Prostate gland (tissue), 2 donors: Measurements from ENCODE around the gene CLBA1.

Source experiments
- POLR2A ChIP-seq: fragments of 450-650 bp; IDR thresholded peaks from one replicate; pipeline ENCODE4 v1.6.1; 2016; ENCODE audit warnings: antibody characterized with exemption, mild to moderate bottlenecking
- POLR2AphosphoS5 ChIP-seq: sonication (generic); formaldehyde crosslinking; IDR thresholded peaks from one replicate; pipeline ENCODE4 v1.6.1; 2017; ENCODE audit warnings: antibody characterized with exemption
- TF ChIP-seq, protein P1 (sequence below), 4 experiments: fragments of 200-600 bp in 2 of 4; fragments of 450-650 bp in 2 of 4; sonication (generic) in 2 of 4; IDR thresholded peaks; 1 replicate in 3 of 4; 2 replicates in 1 of 4; pipeline ENCODE4 v1.5.1; 2016 to 2019; ENCODE audit warnings: antibody characterized with exemption in 4 of 4, mild to moderate bottlenecking in 2 of 4, moderate library complexity in 2 of 4

DNA sequence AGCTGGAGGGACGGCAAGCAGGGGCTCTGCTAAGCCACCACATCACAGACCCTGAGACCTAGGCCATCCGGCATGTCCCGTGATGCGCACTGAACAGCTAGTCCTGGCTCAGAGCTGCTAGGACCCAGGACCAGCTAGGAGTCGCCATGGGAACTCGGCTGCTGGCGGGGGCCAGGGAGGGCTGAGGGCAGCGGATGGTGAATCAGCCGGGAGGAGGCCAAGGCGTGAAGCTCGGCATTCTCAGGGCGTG lies 12.5 kb upstream of the CLBA1 start:
- TF ChIP-seq, protein P1, sequence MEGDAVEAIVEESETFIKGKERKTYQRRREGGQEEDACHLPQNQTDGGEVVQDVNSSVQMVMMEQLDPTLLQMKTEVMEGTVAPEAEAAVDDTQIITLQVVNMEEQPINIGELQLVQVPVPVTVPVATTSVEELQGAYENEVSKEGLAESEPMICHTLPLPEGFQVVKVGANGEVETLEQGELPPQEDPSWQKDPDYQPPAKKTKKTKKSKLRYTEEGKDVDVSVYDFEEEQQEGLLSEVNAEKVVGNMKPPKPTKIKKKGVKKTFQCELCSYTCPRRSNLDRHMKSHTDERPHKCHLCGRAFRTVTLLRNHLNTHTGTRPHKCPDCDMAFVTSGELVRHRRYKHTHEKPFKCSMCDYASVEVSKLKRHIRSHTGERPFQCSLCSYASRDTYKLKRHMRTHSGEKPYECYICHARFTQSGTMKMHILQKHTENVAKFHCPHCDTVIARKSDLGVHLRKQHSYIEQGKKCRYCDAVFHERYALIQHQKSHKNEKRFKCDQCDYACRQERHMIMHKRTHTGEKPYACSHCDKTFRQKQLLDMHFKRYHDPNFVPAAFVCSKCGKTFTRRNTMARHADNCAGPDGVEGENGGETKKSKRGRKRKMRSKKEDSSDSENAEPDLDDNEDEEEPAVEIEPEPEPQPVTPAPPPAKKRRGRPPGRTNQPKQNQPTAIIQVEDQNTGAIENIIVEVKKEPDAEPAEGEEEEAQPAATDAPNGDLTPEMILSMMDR (IDR thresholded peaks at IDR 0.05), result no peak
- TF ChIP-seq POLR2A (no peak), POLR2AphosphoS5 (no peak)
